HG02623 (cell line): ENCODE measurements around the gene RING1.

Experiments
- ATAC-seq: cut with Tn5 transposase; IDR thresholded peaks from one replicate; pipeline ENCODE4 v1.9.1; 2021; ENCODE audit warnings: moderate library complexity; ENCODE audit not compliant: unreplicated experiment

RING1 gene

GRCh38 chr6:33237741-33238140 is 29.4 kb downstream of the RING1 start:
- ATAC-seq: no peak

- no peak for ATAC-seq
Measured at GRCh38 chr6:33241968-33242367, 33.7 kb downstream of the RING1 start.

DNA sequence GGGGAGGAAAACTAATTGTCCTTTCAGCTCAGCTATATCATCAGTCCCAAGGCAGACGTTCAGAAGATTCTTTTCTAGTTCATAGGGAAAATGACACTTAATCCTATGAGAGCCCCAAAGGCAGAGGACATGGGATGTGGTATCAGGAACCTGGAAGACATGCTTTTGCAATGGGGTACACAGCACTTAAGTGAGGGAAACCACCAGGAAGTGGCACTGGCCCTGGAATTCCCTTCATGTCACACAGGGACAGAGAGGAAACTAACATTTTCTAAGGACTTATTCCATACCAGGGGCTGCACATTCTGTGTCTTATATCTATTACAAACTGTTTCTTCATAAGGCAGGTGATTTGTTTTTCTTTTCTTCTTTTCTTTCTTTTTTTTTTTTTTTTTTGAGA is 35.2 kb downstream of the RING1 start:
- no peak for ATAC-seq

GRCh38 chr6:33247977-33248642 is 39.8 kb downstream of the RING1 start:
- ATAC-seq: peak; percentile 27

DNA sequence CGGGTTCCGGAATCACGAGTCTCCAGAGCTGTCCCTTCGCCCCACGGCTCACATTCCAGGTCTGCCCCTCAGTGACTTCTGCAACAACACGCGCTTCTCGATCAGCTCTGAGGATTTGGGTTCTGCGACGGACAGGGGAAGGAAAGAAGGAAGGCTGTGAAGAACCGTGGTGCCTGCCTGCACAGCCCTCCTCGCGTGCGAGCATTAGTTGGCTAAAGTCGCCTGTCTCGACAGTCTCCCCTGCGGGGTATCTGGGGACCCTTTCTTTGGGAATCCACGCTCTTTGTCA is 40.3 kb downstream of the RING1 start:
- peak; percentile 7 for ATAC-seq

DNA sequence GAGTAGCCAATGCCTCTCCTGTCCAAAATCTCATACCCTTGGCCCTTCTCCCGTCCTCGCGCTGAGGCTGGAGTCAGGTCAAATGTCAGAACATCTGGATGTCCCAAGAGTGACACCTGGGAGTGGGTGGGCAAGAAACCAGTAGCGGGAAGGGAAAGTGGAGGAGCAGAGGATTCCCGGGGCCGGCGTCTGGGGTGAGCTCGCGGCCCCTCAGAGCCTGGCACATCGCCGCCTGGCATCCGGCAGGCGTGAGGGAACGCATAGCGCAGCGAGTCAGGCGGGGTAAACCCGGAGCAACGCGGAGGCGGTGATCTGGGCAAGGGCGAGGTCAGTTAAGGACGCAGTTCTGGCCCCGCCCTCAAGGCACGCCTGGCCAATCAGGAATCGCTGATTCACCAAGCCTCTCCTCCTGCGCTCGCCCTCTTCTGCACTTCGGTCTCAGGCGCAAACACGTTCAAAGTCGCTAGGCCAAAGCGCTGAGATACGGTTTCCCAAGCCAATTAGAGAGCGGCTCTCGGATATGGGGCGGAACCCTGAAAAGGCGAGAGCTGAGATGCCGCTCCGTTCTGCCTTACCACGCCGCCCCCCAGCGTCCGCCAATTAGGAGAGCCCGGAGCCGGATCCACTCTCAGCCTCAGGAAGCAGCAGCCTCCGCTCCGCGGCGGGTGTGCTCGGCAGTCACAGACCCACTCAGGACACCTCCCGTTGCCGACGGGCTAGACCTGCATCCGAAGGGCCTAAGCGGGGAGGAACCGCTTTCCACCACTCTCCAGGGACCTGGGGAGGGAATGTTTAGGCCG is 40.8 kb downstream of the RING1 start:
- peak; percentile 83 for ATAC-seq

DNA sequence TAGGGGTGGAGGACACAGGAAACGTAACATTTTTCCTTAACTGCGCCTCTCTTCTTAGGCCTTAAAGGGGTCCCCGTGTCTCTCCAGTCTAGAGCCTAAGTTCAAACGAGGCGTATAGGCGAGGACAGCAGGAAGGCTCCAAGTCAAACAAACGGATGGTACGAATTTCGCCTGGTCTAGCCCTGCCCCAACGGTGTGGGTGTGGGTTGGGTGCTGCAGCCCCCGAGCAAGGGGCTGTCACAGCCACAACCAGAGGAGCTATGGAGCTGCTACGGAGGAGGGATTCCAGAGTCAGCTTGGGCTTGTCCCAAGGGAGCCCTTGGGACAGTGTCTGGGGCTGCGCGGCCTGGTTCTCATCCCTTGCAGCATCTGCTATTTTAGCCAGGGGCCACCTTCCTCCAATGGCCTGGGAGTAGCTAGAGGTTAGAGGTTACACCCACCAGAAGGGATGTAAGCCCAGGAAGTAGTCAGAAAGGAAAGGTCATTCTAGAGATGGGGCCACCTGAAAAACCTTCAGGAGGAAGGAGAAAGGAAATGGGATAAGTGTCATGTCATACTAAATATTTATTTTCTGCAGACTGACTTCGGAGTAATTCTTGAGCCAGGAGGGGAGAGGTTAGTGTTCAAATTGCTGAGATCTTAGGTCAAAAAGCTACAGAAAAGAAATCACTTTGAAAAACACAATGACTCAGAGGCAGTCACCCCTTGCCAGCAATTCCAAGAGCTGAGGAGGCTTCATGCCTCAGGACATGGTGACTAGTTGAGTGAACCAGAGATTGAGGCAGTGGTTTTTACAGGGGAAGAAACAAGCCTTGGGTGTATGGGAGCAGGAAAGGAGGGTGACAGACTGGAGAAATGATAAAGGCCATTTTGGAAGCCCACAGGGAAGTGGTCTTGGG is 41.7 kb downstream of the RING1 start:
- no peak for ATAC-seq

GRCh38 chr6:33250731-33251130 is 42.4 kb downstream of the RING1 start:
- ATAC-seq: no peak

DNA sequence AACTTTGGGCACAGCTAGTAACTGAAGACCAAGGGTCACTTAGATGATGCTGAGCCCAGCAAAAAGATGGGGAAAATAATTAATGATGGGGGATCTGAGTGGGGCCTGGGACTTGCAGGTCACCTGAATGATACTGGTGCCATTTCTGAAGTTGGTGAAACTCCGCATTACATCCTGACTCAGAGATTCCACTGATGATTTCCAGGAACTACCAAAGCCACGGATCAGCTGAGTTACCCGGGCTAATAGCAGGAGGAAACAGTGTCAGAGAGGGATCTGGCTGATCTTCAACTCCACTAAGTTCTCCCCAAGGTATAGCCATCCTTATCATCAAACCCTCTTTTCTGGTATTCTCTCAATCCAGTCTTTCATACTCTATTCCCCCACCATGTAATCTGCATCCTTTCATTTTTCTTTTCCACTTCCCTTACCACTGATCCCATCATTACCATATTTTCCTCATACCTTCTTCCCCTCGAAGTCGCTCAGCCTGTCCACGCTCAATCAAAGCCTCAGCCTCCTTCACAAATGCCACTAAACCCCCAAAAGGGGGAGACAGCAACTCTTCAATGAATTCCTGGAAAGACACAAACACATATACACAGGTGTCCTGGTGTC is 43.2 kb downstream of the RING1 start:
- ATAC-seq: no peak

DNA sequence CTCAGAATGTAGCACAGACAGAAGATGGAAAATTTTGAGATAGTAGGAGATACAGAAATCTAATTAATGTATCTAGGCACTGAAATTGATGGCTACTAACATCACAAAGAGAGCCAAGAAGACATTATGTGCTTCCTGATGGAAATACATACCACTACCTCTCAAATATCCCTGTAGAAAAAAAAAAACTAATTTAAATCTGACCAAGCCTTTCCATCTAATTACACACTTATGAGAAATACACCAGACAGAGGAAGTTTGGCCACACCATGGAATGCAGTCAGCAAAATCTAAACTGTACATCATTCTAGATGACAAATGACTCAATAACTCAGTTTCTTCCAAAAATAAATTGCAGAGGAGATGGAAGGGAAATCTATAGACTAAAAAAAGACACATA is 44.5 kb downstream of the RING1 start:
- no peak for ATAC-seq

GRCh38 chr6:33254591-33254990 is 46.3 kb downstream of the RING1 start:
- ATAC-seq: no peak

DNA sequence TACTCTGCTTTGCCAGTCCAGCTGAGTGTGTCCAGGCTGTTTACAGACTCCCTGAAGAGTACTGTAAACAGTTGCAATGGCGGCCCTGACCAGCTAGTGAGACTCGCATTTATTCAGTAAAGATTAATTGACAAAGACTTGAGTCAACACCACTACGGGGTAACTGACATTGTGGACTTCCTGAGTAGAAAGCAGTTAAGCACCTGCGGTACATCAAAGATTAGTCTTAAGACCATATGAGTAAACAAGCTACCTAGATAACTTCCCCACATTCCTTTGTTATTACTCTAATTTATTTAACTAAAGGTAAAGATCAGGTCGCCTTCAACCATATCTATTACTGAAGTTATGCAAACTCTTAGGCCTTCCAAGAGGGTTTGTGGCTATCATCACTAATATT is 50.7 kb downstream of the RING1 start:
- no peak for ATAC-seq
